ENCODE measurements around the gene C10orf143. TPM values are rescaled to one million over a fixed set of nuclear protein-coding genes. Genes with fewer than 3 reads are reported as not detected.

The C10orf143 gene
- total RNA-seq, 1 donor from 2014 or later = 3.4 TPM

GRCh38 chr10:130079614-130080460 is 30.8 kb downstream of the C10orf143 start:
- no peak for DNase-seq
- H3K36me3 ChIP-seq = no peaks in the 10 kb centered on the region
- intact Hi-C loops (cut with DNase I) = no loop called here

DNA sequence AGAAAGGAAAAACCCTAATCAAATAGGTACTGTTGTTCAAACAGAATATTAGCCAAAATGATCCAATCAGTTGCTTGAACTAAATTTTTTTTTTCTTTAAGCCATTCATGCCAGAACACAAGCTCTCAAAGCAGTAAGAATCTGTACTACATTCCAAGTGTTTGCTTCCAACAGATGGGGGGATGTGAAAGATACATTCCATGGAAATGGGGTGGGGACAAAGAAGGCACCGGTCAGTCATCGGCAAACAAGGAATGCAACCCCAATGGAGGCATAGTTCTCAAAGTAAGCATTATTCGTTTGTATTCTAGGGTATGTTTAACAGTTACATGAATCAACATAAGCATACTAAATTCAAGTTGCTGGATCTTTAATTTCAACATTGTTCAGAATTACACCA is 32.5 kb downstream of the C10orf143 start:
- ATAC-seq (no peak), DNase-seq (no peak)
- H3K4me1 ChIP-seq = no peaks in the 10 kb centered on the region
- intact Hi-C loops (cut with DNase I) = no loop called here
- TF ChIP-seq CTCF (IDR thresholded peaks at IDR 0.05) = no peak
- no peak overlapping the region for H3K4me3 ChIP-seq
- H3K36me3 ChIP-seq = no peaks in the 10 kb centered on the region
- H3K9me3 ChIP-seq = no peaks in the 10 kb centered on the region
- no peaks in the 10 kb centered on the region for H3K27me3 ChIP-seq
- no peak overlapping the region for H3K27ac ChIP-seq

More at GRCh38 chr10:130079614-130080460, 30.8 kb downstream of the C10orf143 start:
- no peak for ATAC-seq
- no peaks in the 10 kb centered on the region for H3K4me1 ChIP-seq
- no peaks in the 10 kb centered on the region for H3K9me3 ChIP-seq
- H3K27ac ChIP-seq = no peak overlapping the region
- no peak overlapping the region for H3K4me3 ChIP-seq
- no peak for TF ChIP-seq CTCF (IDR thresholded peaks at IDR 0.05)
- H3K27me3 ChIP-seq = no peaks in the 10 kb centered on the region

DNA sequence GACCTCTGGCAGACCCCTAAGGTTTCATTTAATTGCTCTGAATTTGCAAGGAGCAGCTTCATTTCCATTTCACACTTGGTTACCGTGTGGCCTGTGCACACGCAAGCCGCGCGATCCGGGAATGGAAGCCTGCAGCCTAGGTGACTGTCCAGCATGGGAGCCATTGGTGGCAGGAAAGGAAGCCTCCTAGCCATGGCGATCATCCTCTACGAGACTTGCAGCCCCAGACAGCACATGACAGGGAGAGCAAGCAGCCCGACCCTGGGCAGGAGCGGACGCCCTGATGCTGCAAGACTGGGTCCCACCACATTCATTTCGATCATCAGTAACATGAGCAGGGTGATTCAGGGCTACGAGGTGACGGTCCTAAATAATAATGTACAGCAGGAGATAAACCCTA is 33.9 kb downstream of the C10orf143 start:
- TF ChIP-seq CTCF (IDR thresholded peaks at IDR 0.05) = no peak
- intact Hi-C loops (cut with DNase I) = no loop called here
- Histone ChIP-seq H3K4me3 (no peak overlapping the region), H3K36me3 (no peaks in the 10 kb centered on the region), H3K4me1 (no peaks in the 10 kb centered on the region), H3K27ac (no peak overlapping the region), H3K9me3 (no peaks in the 10 kb centered on the region), H3K27me3 (no peaks in the 10 kb centered on the region)
- no peak for ATAC-seq
- DNase-seq = no peak

DNA sequence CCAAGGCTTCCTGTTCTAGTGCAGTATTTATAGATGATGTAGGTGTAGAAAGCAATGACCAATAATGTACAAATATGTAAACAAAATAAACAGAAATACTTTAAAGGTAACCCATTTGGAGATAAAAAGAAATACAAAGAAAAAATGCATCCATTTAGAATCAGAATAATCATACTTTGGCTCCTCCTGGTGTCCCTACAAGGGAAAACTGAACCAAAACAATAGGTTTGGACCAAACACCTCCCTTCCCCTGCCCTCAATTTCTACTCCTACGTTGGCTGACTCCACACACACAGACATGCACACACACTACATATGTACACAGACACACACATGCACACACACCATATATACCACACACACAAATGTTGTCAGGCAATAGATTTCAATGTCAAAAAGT is 36.0 kb downstream of the C10orf143 start:
- H3K27ac ChIP-seq = no peak overlapping the region
- H3K36me3 ChIP-seq = no peaks in the 10 kb centered on the region
- ATAC-seq (no peak), DNase-seq (no peak)
- no peaks in the 10 kb centered on the region for H3K9me3 ChIP-seq
- intact Hi-C loops (cut with DNase I) = no loop called here
- no peak overlapping the region for H3K4me3 ChIP-seq
- TF ChIP-seq CTCF (IDR thresholded peaks at IDR 0.05) = no peak
- H3K27me3 ChIP-seq = no peaks in the 10 kb centered on the region
- H3K4me1 ChIP-seq = no peaks in the 10 kb centered on the region

GRCh38 chr10:130073912-130074311 is 36.7 kb downstream of the C10orf143 start:
- ATAC-seq (no peak), DNase-seq (no peak)
- Histone ChIP-seq H3K27me3 (no peaks in the 10 kb centered on the region), H3K4me3 (no peak overlapping the region), H3K36me3 (no peaks in the 10 kb centered on the region), H3K4me1 (no peaks in the 10 kb centered on the region), H3K27ac (no peak overlapping the region), H3K9me3 (no peaks in the 10 kb centered on the region)
- TF ChIP-seq CTCF (IDR thresholded peaks at IDR 0.05) = no peak
- intact Hi-C loops (cut with DNase I) = no loop called here
